GM19438 (cell line): ENCODE results near the gene FRMD4B.

ENCODE experiments used
- ATAC-seq: cut with Tn5 transposase; IDR thresholded peaks from one replicate; pipeline ENCODE4 v1.9.1; 2021; ENCODE audit warnings: low read depth; ENCODE audit not compliant: unreplicated experiment

The FRMD4B gene

DNA sequence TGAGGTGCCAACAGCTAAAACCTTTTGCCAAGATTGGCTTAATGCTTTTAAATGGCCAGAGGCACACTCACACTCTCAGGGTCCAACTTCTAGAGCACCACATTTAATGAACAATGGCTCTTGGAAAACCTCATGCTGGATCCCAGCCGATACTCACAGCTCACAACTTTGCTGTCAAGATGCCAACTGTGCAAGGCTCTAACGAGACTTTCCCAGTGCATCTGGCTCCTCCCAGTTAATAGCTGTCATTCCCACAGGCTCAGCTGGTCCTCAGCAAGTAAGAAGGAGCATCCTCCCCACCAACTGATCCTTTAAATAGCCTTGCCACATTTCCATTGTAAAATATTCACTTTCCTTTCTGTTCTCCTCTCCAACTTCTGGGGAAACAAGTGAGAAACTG lies 20.3 kb upstream of the FRMD4B start:
- no peak for ATAC-seq

DNA sequence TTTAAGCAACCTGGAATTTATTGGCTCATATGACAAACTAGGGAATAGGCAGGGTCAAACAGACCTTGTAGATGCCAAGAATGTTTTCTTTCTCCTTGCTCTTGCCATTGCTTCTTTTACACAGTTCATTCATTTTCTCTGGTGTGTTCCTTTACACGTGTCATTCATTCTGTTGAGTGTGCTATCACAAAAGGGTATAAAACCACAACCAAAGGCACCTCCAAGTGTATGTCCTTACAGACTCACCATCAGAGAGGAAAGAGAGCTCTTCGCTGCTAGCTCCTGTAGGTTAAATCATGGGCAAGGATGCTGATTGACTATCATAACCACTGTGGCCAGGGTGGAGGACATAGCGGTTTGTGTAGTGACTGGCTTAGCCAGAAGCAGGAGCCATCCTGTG lies 19.2 kb upstream of the FRMD4B start:
- ATAC-seq = no peak

DNA sequence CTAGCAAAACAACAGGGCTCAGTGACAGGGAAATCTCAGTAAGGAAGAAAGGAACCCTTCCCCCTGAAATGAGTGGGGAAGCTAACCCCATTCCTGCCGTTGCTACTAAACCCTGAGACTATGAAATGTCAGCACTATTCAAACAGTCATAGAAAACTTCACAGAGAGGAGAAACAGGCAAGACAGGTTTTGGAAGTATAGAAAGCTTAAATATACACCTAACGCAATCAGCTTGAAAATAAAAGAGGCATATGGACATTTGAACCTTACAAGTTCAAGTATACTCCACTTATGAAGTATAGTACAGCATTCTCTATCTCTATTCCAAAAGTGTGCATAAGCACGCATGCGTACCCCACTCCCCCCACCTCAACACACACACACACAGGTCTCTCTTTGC lies 17.6 kb upstream of the FRMD4B start:
- no peak for ATAC-seq

DNA sequence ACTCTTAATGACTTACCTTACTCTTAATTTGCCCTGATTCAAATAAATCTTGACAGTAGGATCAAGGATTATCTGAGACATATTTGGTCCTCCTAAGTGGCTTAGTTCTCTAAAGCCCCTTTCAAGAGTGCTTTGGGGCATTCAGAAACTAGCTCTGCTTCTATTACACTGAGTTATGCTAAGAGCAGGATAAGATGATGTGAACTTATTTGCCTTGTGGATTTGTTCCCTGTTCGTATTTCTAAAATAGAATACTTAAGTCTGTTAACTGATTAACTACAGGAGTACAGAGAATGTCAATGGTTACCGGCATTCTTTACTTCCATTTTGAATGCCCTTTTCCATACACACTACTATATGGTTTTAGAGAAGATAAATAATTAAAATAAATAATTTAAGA lies 14.8 kb upstream of the FRMD4B start:
- ATAC-seq = no peak

DNA sequence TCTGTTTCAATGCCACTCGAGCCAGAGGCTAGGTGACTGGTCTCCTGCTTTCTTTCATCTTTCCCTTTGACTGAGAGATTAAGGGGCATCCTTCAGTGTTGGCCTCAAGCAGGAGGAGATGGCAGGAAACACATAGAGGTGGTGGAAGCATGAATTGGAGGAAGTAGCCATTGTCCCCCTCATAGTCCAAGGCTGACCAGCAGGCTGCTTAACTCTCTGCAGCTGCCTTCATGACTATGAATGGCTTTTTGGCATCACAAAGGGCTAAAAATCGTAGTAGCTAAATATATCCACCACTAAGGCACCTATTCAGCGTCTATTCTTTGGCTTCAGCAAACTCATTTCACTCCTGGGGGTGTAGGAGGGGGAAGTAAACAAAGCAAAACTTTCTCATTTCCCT lies 7.0 kb upstream of the FRMD4B start:
- no peak for ATAC-seq

DNA sequence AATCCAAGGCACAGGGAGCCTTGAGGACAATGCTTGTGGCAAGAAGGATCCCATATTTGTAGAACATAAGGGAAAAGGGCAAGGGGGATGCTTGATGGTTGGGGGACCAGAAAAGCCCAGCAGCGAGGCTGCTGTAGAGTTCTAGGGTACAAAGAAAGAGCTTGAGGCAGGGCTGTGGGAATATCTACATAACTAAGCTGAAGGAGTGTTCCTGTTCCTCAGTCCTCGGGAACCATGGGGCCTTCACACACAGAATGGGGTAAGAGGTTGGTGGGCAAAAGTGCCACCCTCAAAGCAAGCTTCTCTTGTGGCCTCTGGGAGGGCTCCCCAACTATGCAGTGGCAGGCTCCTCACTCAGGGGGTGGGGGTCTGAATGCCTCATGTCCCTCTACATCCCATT lies 6.5 kb upstream of the FRMD4B start:
- no peak for ATAC-seq

DNA sequence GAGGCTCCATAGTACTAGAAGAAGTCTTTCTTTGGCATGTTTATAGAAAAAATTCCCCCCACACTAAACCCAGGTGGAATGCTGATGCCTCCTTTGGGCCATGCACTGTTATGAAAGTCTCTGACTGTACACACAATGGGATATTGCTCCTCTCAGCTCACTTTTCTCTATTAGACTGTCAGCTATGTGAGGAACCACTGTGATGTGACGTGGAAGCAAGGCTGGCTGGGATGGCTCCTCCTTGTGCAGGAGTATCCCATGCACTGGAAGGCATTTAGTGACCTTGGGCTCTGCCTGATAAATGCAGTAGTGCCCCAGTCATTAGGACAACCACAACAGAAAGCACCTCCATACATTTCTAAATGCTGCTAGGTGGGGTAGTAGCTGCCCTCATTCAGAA lies 5.7 kb upstream of the FRMD4B start:
- ATAC-seq = no peak

DNA sequence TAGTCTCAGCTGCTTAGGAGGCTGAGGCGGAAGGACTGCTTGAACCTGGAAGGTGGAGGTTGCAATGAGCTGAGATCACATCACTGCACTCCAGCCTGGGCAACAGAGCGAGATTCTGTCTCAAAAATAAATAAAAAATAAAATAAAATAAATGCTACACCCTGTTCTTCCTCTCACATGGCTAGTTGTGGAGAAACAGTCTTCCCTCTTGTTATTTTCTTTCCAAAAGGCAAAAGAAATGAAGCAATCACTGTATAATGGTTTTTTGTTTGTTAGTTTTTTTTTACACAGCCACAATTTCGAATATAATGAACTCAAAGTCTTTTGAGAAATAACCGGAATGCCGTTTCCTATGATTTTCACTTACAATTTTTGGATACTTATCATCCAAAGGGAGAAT lies 4.9 kb upstream of the FRMD4B start:
- no peak for ATAC-seq

DNA sequence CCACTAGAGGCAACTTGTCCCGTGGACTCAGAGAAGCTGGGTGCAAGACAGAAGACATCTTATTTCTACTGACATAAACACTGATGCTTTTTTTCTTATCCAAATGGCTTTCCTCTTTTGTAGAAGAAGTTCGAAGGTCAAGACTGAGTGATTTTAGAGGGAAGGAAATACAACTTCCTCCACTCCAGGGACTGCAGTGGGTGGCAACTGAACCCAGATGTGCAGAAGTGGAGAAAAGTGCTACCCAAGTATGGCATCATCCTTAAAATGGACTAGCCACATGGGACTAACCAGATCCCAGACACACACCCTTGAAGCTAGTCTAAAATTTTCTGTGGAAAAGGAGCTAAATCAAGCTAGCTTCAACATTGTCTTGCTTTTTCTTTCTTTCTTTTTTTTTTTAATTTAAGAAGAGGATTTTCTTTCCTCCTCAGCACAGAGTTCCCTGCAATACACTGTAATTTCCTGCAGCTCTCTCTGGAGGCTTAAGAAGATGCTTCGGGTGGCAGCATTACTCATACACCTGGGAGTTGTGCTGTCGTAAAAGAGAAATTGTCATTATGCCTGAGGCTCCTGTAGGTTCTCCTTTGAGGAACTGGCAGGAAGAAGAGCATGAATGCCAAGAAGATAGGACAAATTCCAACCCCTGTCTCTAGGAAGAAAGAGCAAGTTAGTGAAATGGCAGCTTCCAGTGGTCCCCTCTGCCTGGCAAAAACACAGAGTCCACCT lies 3.8 kb upstream of the FRMD4B start:
- no peak for ATAC-seq

DNA sequence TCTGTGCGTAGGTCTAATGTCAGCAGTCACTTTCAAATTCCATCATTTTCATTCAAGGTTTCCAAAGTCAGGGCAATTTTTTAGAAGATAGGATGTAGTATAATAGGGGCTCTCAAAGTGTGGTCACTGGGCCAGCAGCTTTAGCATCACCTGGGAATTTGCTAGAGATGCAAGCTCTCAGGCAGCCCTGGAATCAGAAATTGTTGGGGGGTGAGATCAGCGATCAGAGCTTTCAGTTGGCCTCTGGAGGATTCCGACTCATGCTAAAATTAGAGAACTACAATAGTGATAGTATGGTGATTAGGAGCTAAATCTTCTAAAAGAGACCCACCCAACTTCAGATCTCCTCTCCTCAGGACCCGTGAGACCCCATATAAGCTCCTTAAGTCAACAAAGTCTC lies 2.4 kb upstream of the FRMD4B start:
- ATAC-seq = no peak

DNA sequence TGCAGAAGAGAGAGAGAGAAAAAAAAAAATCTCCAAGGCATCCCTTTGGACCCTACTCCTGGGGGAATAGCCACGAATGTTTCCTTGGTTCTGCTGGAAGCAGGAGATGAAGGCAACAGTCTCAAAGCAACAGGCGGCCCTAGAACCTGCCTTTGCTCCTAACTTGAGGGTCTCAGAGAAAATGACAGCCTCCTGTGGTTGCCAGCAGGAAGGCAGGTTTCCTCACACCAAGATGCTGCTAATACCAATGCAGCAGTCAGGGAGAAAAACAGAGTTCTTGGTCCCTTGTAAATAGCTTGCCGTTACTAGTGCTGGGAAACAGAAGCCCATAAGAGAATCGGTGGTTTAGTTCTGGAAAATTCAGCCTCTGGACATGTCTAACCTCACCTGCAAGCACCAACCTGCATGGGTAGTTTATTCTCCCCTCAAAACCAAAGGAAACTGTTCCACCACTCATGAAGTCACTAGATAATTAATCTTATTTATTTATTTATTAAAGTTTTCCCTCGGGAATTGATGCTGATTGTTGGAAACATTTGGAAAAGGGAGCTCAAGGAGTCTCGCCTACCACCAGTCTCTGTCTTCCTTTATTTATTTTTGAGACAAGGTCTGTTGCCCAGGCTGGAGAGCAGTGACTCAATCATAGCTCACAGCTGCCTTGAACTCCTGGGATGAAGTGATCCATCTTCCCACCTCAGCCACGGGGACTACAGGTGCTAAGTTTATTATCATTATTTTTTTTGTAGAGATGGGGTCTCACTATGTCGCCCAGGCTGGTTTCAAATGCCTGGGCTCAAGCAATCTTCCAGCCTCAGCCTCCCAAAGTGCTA lies 883 bp upstream of the FRMD4B start:
- no peak for ATAC-seq

DNA sequence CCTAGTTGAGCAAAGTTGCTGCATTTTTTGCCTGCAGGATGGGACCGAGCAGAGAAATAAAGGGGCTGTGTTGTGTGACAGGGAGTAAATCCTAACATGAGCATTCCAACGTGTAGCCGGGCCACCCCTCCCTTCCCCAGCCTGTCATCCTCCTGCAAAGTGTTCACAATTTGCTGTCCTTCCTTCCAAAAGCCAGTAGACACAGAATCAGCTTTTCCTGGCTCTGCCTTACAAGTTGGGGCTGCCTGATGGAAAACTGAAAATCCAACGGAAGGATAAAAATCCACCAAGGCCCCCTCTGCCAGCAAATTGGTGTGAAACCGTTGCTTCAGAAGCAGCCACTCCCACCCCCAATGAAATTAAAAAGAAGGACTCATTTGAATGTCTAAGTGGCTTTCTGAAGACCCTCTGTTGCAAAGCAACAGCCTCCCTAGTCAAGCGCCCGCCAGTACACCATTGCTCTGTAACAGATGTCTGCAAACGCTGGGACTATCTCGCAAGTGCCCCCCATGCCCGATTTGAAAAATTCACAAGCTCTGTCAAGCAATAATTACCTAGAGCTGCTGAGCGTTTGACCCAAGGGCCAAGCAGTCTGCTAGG lies 665 bp downstream of the FRMD4B start:
- peak; percentile 15 for ATAC-seq

DNA sequence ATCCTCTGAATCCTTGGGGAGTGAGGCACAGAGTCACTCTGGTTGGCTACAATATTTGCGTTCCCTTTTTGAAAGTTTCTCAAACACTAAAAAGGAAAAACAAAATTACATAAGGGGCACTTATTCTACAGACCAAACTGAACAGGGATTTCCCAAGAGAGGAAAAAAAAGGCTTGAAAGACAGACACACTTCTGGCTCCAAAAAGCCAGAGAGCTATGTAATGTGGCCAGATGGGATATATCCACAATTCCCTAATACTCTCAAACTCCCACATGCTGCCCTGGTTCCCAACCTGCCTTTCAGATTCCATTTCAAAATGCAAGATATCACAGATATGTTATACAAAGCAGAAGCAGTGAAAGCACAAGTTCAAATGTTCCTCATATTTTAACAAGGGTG lies 1.6 kb downstream of the FRMD4B start:
- no peak for ATAC-seq

DNA sequence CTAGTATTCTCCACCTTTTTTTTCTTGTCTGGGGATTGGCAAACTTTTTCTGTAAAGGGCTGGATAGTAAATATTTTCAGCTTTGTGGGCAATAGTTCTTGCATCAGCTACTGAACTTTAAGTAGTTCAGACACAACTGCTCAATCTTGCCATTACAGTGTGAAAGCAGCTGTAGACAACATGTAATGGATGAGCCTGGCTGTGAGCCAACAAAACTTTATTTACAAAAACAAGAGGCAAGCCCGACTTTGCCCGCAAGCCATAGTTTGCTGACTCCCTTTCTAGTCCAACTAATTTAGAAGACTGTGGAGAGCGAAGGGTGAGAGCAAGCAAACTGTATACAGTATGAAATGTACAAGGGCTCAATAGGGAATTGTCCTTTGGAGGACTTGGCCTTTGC lies 6.2 kb downstream of the FRMD4B start:
- no peak for ATAC-seq

DNA sequence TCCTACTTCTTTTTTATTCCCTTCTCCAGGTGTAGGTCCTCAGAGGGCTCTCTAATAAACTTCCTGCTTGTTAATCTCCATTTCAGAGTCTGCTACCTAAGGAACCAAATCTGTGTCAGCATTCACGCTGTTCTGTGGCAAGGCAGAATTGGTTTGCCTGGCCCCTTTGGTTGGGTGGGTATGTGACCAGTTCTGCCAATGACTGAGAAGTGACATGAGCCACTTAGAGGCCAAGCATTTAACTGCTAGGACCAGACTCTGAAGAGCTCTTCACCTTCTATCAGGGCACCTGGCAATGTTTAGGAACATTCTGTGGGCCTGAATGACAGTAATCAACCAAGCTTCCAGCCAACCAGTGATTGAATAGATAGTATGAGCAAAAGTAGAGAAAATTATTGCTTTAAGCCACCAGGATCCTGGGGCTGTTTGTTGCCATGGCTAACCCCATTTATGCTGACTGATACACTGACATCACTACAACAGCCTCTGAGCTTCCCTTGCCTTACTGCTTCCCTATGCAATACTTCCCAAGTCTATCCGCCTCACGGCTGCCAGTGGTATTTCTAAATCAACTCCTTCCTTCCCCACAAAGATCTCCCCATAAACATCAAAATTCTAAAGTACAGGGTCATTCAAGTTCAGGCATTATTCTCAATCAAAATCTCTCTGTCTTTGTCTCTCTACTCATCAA lies 7.6 kb downstream of the FRMD4B start:
- ATAC-seq = no peak

DNA sequence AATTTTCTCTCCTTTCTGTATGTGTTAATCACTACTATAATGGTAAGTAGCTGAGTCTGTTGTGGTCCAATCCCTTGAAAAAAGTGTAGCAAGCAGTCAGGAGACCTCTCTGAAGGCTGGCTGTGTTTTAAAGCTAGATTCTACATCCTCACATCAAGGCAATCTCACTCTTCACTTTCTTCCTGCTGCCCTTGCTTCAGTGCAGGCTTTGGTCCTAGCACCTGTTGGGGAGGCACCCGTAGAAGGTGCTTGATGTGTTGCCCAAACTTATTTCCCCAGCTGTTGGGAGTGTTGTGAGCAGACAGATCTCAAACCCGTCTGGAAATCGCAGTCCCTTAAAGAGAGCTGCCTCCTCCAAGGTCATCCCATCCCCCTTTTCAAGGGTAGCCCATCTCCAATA lies 8.6 kb downstream of the FRMD4B start:
- ATAC-seq = no peak

DNA sequence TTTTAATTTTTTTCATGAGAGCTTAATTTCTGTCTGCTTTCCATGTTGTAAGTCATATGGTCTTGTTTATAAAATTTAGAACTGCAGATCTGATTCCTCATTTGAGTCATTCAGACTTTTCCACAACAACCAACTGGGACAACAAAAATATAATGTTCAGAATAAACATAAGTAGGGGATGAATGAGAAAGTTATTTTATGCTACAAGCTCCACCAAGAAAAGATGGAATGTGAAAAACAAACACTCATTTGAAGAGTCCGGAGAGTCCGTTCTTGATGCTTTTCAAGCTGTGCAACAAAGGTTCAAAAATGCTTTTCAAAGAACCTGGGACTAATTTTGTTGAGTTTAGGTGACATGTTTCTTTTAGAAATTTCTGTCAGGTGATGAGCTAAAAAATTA lies 9.2 kb downstream of the FRMD4B start:
- ATAC-seq = no peak

DNA sequence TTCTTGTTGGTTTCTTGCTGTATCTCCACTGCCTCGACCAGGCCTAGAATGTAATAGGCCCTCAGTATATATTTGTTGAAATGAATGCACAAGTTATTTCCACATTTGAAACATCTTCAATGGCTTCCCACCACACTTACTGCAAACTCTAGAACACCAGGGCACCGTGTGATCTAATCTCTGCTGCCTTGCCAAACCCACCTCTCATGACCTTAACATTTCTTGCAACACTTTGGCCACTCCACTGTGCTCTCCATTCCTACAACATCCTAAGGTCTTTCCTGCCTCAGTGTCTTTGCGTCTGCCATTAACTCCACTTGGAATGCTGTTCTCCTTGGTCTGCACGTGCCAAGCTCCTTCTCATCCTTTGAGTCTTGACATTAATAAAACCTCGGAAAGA lies 14.1 kb downstream of the FRMD4B start:
- ATAC-seq = no peak

DNA sequence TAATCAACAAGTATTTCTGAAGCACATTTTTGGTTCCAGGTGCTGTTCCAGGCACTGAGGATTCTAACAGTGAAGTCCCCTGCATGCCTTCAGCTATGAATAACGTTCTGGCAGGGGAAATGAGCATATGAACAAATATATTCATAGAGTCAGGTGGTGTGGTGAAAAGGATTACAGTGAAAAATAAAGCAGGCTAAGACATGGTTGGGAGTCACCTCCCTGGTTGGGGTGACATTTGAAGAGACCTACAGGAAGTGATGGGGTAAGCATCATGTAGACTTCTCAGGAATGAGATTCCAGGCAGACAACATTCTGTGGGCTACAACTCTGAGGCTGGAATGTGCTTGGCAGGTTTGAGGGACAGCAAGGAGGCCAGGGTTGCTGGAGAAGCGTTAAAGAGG lies 15.0 kb downstream of the FRMD4B start:
- no peak for ATAC-seq

DNA sequence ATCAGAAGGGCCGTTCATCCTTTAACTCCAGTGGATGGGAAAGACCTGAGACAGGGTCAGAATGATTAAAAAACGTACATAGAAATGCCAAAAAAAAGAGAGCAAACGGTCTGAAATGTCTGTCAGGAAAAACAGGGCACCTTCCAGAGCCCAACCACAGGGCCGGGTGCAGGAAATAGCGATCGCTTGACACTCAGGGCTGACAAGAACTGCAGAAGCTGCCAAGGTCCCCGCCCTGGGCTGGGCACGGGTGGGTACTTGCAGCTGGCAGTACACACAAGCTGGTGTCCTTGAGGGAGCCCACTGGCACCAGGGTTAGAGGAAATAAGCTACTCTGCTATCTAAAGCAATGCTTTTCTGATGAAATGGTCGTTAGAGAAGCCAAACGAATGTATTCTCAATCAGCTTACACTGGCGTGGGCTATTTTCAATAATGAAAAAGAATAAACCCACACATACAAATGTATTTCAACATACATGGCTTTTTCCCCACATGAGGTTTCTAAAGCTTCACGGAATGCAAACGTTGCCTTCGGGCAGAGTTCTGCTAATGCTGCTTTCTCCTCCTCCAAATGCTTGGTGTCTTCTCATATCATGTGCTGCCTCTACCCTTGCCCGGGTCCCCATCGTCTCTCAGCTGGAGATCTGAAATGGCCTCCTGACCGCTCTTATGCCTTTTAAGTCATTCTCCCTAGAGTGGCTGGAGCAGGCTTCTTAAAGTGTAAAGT lies 15.6 kb downstream of the FRMD4B start:
- ATAC-seq = no peak
